HL-60/S4 (cell line): Measurements from ENCODE around the gene GLT1D1.
"Not testable (repeated sequence)": the region's sequence is repeated elsewhere in the genome, so short reads cannot be mapped to it uniquely, and the experiment has no call there.

Experiments
- in situ Hi-C: fragments of 300-500 bp; cut with MboI; formaldehyde crosslinking; loops from 2 replicates; pipeline ENCODE4 v1.14.3; 2022; ENCODE audit warnings: low sequenced_read_pairs

The GLT1D1 gene

GRCh38 chr12:128852885-128853599 is at the start of gene GLT1D1:
Gene GLT1D1, plus strand, starts transcription at chr12:128853478. Its CDS starts 104 bp downstream, at chr12:128853582.
- in situ Hi-C loops: no loop called here

- in situ Hi-C loops: no loop called here
These were observed 49.5 kb upstream of the GLT1D1 start for GRCh38 chr12:128803788-128804187.

- in situ Hi-C loops: no loop called here
These were observed 48.5 kb upstream of the GLT1D1 start for GRCh38 chr12:128804762-128805161.

DNA sequence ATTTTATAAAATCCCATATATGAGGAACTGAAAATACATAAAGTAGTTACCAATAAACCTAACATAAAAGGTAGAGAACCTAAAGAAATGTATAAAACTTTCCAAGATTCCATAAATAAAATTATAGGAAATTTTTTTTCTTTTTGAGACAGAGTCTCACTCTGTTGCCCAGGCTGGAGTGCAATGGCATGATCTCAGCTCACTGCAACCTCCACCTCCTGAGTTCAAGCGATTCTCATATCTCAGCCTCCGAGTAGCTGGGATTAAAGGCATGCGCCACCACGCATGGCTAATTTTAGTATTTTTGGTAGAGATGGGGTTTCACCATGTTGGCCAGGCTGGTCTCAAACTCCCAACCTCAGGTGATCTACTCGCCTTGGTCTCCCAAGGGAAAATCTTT is 47.9 kb upstream of the GLT1D1 start:
- in situ Hi-C loops: not testable (repeated sequence)

DNA sequence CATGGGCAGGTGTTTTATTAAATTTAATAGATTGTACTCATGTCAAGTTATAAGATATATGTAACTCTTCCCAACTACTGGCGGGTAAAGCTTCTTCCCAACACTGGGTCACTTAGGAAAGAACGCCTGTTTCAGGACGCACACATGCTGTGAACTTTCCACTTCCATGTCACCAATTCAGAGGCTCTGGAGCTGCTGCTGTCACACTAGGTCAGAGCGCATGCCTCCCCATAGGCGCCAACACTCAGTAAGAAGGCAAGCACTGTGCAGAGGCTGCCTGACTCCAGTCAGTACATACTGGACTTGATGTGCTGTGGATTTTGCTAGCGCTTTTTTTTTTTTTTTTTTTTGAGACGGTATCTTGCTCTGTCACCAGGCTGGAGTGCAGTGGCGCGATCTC is 46.7 kb upstream of the GLT1D1 start:
- in situ Hi-C loops: no loop called here

DNA sequence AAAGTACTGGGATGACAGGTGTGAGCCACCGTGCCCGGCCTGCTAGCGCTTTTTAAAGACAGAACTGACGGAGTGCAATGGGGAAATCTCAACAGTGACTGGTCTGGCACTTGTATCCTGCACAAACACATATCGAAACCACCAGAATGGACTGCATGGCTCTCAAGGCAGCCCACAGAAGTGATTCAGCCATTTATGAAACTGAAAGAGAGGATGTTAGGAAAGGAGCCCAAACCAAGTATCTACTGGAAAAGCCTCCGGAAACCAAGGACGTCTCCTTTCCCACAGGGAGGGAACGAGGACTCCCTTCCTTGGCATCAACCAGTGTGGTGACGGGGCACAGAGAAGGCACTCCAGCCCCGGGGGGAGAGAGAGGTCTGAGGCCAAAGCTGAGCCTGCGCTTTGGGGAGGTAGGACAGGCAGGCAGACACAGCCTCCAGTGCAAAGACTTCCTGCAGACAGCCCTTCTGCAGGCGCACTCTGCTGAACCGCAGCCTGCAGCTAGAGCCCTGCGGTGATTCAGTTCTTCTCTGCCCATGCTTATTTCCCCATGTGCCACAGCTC is 46.0 kb upstream of the GLT1D1 start:
- in situ Hi-C loops: no loop called here

DNA sequence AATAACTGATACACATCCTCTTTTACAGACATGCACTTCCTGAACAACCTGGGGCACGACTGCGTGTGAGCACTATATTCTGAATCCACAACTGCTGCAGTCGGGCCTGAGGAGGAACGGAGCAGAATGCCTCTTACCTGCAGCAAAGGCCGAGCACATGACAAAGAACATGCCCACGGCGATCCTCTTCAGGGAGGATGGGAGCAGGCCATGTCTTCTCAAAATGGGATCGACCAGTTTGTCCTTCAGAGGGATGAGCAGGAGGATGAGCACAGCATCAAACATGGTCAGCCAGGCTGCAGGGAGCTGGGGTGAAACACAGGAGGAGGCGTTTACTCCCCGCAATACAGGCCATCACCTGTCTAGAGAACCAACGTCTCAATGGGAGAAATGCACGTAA is 44.6 kb upstream of the GLT1D1 start:
- in situ Hi-C loops: no loop called here

- in situ Hi-C loops: no loop called here
These were observed 42.8 kb upstream of the GLT1D1 start for GRCh38 chr12:128810182-128811127.

- in situ Hi-C loops: no loop called here
These were observed 41.5 kb upstream of the GLT1D1 start for GRCh38 chr12:128811806-128812205.

- in situ Hi-C loops: no loop called here
These were observed 39.9 kb upstream of the GLT1D1 start for GRCh38 chr12:128813392-128813791.

DNA sequence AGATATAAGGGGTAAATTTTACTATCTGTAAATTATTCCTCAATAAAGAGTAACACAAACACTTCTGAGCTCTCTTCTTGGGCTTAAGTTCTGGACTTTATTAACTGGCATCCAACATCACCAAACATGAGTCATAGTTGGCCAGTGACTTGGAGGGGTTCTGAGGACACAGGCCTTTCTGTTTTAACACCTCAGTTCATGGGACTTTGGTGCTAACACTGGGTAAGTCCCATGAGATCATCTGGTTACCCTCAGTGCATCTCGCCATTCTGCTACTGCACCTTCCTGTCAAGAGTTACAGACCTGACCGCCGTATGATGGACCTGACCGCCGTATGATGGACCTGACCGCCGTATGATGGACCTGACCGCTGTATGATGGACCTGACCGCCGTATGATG is 39.4 kb upstream of the GLT1D1 start:
- in situ Hi-C loops: no loop called here

DNA sequence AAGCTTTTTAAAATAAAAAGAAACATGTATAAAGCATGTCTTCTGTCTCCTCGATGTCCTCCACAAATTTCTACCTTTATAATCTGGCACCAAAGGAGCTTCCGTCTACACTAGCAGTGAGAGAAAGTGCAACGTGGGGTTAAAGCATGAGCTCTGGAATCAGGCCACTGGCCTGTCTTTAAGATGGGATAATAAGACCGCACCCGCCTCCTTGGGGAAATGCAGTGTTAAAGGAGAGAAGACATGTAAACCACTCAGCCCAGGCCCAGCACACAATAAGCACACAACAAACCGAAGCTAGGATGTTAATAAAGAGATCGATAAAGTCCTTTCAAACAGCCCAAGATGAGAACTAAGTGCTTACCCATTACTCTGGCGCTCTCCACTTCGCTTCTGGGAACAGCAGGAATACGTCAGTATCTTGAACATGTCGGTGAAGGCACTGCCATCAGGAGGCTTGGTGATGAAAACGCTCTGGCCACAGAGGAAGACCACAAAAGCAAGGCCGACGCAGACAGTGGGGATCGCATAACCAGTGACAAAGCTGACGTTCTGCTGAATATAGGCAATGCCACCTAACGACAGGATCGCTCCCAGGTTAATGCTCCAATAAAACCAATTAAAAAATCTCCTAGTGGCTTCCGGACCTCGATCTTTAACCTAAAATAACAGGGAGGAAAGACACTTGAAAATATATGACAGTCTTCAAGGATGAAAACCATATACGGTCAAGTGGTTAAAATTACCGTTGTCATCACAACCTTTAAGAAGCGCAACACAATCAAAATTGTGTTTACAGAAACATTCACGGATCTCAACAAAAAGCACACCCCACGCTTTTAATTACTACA is 38.6 kb upstream of the GLT1D1 start:
- in situ Hi-C loops: no loop called here

GRCh38 chr12:128815779-128816642 is 37.3 kb upstream of the GLT1D1 start:
- in situ Hi-C loops: no loop called here

DNA sequence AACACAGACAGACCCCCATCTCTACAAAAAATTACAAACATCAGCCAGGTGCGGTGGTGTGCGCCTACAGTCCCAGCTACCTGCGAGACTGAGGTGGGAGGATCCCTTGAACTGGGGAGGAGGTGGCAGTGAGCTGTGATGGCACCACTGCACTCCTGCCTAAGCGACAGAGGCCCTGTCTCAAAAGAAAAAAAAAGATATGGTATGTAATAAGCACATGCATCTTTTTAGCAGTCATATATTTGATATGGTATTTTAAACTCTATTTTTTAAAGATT is 36.7 kb upstream of the GLT1D1 start:
- in situ Hi-C loops: no loop called here

GRCh38 chr12:128817111-128818015 is 35.9 kb upstream of the GLT1D1 start:
- in situ Hi-C loops: no loop called here

GRCh38 chr12:128818065-128819022 is 34.9 kb upstream of the GLT1D1 start:
- in situ Hi-C loops: no loop called here

DNA sequence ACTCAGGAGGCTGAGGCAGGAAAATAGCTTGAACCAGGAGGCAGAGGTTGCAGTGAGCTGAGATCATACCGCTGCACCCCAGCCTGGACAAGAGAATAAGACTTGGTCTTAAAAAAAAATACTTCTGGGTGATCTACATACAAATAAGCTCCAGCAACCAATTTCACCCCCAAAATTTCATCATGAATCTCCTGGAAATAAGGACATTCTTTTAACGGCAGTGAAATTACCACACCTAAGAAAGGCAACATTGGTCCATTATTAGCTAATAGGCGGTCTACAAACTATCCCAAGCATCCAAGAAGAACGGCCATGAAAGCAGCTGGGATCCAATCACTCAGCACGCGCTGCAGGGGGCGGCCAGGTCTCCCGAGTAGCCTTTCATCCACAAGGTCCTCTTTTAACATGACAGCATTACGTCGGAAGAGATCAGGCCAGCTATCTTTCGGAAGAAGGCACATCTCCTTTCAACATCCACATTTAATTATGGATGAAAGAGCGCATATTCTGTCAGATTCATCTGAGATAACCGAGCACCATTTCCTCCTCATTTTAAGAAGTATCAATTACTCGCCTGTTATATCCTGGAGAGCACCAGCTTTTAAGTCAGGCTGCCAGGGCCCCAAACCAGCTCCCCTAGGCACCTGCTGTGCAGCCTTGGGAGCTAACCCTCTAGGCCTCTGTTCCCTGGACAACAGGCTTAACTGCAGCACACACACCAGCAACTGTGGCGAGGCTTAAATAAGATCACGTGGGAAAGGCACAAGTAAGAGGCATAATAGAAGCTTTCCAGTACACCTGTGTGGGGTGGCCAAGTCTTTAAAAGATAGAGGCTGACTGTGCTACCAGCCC is 33.8 kb upstream of the GLT1D1 start:
- in situ Hi-C loops: no loop called here
